Activated B cell treated with CpG ODN at 0.5 μM for 24 hours (primary cell): Measurements from ENCODE around the gene BCL2L13. TPM values are rescaled to one million over a fixed set of nuclear protein-coding genes. Genes with fewer than 3 reads are reported as not detected.

Source experiments
- ATAC-seq: fragments of 200-7000 bp; cut with Tn5 transposase; one replicate; pipeline ENCODE4 v1.10.0; 2021; ENCODE audit warnings: low read depth, mild to moderate bottlenecking, moderate library complexity
- CTCF ChIA-PET: fragments of 350-600 bp; sonication (Branson Sonifier 250); formaldehyde crosslinking; loops from one replicate; lab custom pipeline; 2021; ENCODE audit warnings: antibody characterized with exemption; lab: Charles Lee
- POLR2A ChIA-PET: fragments of 350-600 bp; sonication (Branson Sonifier 250); formaldehyde crosslinking; loops from one replicate; lab custom pipeline; 2021; ENCODE audit warnings: antibody characterized with exemption; lab: Charles Lee
- DNase-seq: peaks from one replicate; pipeline ENCODE4 v3.0.0; 2022
- H3K27ac Mint-ChIP-seq: one replicate; pipeline ENCODE4 v1.8.0; 2020; ENCODE audit warnings: mixed read lengths
- H3K27me3 Mint-ChIP-seq: one replicate; pipeline ENCODE4 v1.8.0; 2021; ENCODE audit warnings: mixed read lengths
- H3K36me3 Mint-ChIP-seq: one replicate; pipeline ENCODE4 v1.8.0; 2021; ENCODE audit warnings: low read depth, mixed read lengths
- H3K4me1 Mint-ChIP-seq: one replicate; pipeline ENCODE4 v1.8.0; 2021; ENCODE audit warnings: mixed read lengths
- H3K4me3 Mint-ChIP-seq: one replicate; pipeline ENCODE4 v1.8.0; 2020; ENCODE audit warnings: mild to moderate bottlenecking, mixed read lengths
- H3K9me3 Mint-ChIP-seq: one replicate; pipeline ENCODE4 v1.8.0; 2020; ENCODE audit warnings: mixed read lengths
- CTCF ChIP-seq: fragments of 200-600 bp; IDR thresholded peaks from one replicate; pipeline ENCODE4 v1.8.0; 2022; ENCODE audit warnings: antibody characterized with exemption, mild to moderate bottlenecking
- intact Hi-C: fragments of 100-400 bp; cut with micrococcal nuclease; formaldehyde crosslinking; loops from one replicate; pipeline ENCODE4 v1.15.1; 2024
- total RNA-seq: library from RNA; stranded (reverse); gene quantifications from 2 replicates; pipeline ENCODE4 v1.2.3, GENCODE V29; 2022

Gene BCL2L13
- total RNA-seq, 1 donor from 2014 or later = 38.7 TPM

GRCh38 chr22:17734187-17734586, 95.6 kb downstream of the BCL2L13 start:
- H3K36me3 Mint-ChIP-seq = peaks cover 78% of the 10 kb centered on the region
- no peak for TF ChIP-seq CTCF
- ChIA-PET POLR2A (no interaction called here), CTCF (interaction anchor here (1.9 kb wide), 1 partner anchor 175 kb away, joined by 7 read pairs; no protein-coding TSS in a partner anchor)
- H3K9me3 Mint-ChIP-seq = no peaks in the 10 kb centered on the region
- peaks cover 4% of the 10 kb centered on the region for H3K4me1 Mint-ChIP-seq
- H3K27ac Mint-ChIP-seq = peak overlapping the region; percentile 21
- H3K27me3 Mint-ChIP-seq = no peaks in the 10 kb centered on the region
- intact Hi-C loops = no loop called here
- DNase-seq = no peak
- H3K4me3 Mint-ChIP-seq = no peak overlapping the region
- ATAC-seq = no peak

- Mint-ChIP-seq H3K27ac (no peak overlapping the region), H3K9me3 (no peaks in the 10 kb centered on the region), H3K4me3 (no peak overlapping the region), H3K27me3 (no peaks in the 10 kb centered on the region), H3K4me1 (peaks cover 13% of the 10 kb centered on the region), H3K36me3 (peaks cover 70% of the 10 kb centered on the region)
- TF ChIP-seq CTCF = no peak
- ATAC-seq = no peak
- intact Hi-C loops = no loop called here
- ChIA-PET POLR2A (no interaction called here), CTCF (interaction anchor here (1.8 to 6.3 kb wide), 2 partner anchors 47 to 91 kb away, joined by 3 to 63 read pairs; no protein-coding TSS in a partner anchor)
- DNase-seq = no peak
These were observed 100.0 kb downstream of the BCL2L13 start for GRCh38 chr22:17738386-17739128.

GRCh38 chr22:17739196-17739975, 100.8 kb downstream of the BCL2L13 start:
- CTCF ChIA-PET = interaction anchor here (1.8 to 6.3 kb wide), 3 partner anchors 46 to 181 kb away, joined by 3 to 63 read pairs (median 7); no protein-coding TSS in a partner anchor
- Mint-ChIP-seq H3K27me3 (no peaks in the 10 kb centered on the region), H3K9me3 (no peaks in the 10 kb centered on the region), H3K4me3 (no peak overlapping the region), H3K4me1 (peaks cover 9% of the 10 kb centered on the region), H3K27ac (no peak overlapping the region), H3K36me3 (peaks cover 62% of the 10 kb centered on the region)
- intact Hi-C loops = no loop called here
- POLR2A ChIA-PET = interaction anchor here (1.0 kb wide), 1 partner anchor 34 kb away, joined by 4 read pairs; no protein-coding TSS in a partner anchor
- no peak for TF ChIP-seq CTCF
- DNase-seq = no peak
- ATAC-seq = no peak

GRCh38 chr22:17741866-17742526, 103.4 kb downstream of the BCL2L13 start:
- H3K4me1 Mint-ChIP-seq = peaks cover 9% of the 10 kb centered on the region
- DNase-seq (no peak), ATAC-seq (no peak)
- H3K27ac Mint-ChIP-seq = no peak overlapping the region
- TF ChIP-seq CTCF = no peak
- no peaks in the 10 kb centered on the region for H3K27me3 Mint-ChIP-seq
- no peak overlapping the region for H3K4me3 Mint-ChIP-seq
- H3K9me3 Mint-ChIP-seq = no peaks in the 10 kb centered on the region
- intact Hi-C loops = loop anchor here (1.0 to 2.0 kb wide), 7 partner anchors 31 to 335 kb away; partner anchors contain the start of genes MICAL3 and PEX26
- peaks cover 51% of the 10 kb centered on the region for H3K36me3 Mint-ChIP-seq
- ChIA-PET POLR2A (interaction anchor here (0.6 to 2.7 kb wide), 8 partner anchors 31 to 334 kb away, joined by 3 to 16 read pairs (median 6); partner anchors contain the start of gene BID), CTCF (interaction anchor here (0.7 to 6.3 kb wide), 19 partner anchors 9 to 334 kb away, joined by 3 to 63 read pairs (median 5); partner anchors contain the start of gene PEX26)
